Spleen (tissue), 13 donors: ENCODE results near the gene DAP3. TPM values are rescaled to one million over a fixed set of nuclear protein-coding genes. Genes with fewer than 3 reads are reported as not detected.
"Not testable (repeated sequence)": the region's sequence is repeated elsewhere in the genome, so short reads cannot be mapped to it uniquely, and the experiment has no call there.

ENCODE experiments used
- DNase-seq: peaks from one replicate; pipeline ENCODE4 v3.0.0-alpha.2; 2020
- H3K27ac ChIP-seq, 8 donors: fragments of 200-600 bp; sonication (generic) in 7 of 8; 1 replicate in 4 of 8; 2 replicates in 4 of 8; pipeline versions ENCODE4 v1.5.0 to v1.8.0; 2016 to 2021; ENCODE audit warnings: inconsistent platforms in 4 of 8, mild to moderate bottlenecking in 4 of 8, moderate library complexity in 1 of 8
- H3K27me3 ChIP-seq, 7 donors: fragments of 200-600 bp; sonication (generic) in 6 of 7; replicated peaks in 1 of 7; 1 replicate in 4 of 7; 2 replicates in 3 of 7; pipeline versions ENCODE4 v1.5.0 to v1.8.0; 2016 to 2021; ENCODE audit warnings: inconsistent platforms in 3 of 7, mild to moderate bottlenecking in 1 of 7
- H3K36me3 ChIP-seq, 6 donors: fragments of 200-600 bp; sonication (generic) in 5 of 6; 1 replicate in 4 of 6; 2 replicates in 2 of 6; pipeline versions ENCODE4 v1.5.0 to v1.8.0; 2016 to 2021; ENCODE audit warnings: inconsistent platforms in 2 of 6
- H3K4me1 ChIP-seq, 6 donors: fragments of 200-600 bp; sonication (generic) in 5 of 6; 1 replicate in 3 of 6; 2 replicates in 3 of 6; pipeline versions ENCODE4 v1.5.0 to v1.8.0; 2016 to 2021; ENCODE audit warnings: inconsistent platforms in 3 of 6
- H3K4me3 ChIP-seq, 8 donors: fragments of 200-600 bp; sonication (generic) in 7 of 8; 1 replicate in 4 of 8; 2 replicates in 4 of 8; pipeline versions ENCODE4 v1.5.0 to v1.8.0; 2016 to 2021; ENCODE audit warnings: inconsistent platforms in 4 of 8, mild to moderate bottlenecking in 4 of 8, moderate library complexity in 2 of 8
- H3K9me3 ChIP-seq, 8 donors: fragments of 200-600 bp; sonication (generic) in 7 of 8; 1 replicate in 4 of 8; 2 replicates in 4 of 8; pipeline versions ENCODE4 v1.5.0 to v1.8.0; 2016 to 2021; ENCODE audit warnings: inconsistent platforms in 4 of 8
- CTCF ChIP-seq, 11 experiments: fragments of 200-600 bp in 7 of 11; fragments of 450-650 bp in 4 of 11; sonication (generic) in 4 of 11; IDR thresholded peaks in 8 of 11; conservative IDR thresholded peaks in 3 of 11; 1 replicate in 7 of 11; 2 replicates in 4 of 11; pipeline versions ENCODE4 v1.4.0 to v1.8.0; 2016 to 2021; ENCODE audit warnings: antibody characterized with exemption in 11 of 11, inconsistent platforms in 4 of 11, mild to moderate bottlenecking in 1 of 11
- POLR2A ChIP-seq, 3 donors: fragments of 450-650 bp; IDR thresholded peaks; one replicate each; pipeline ENCODE4 v1.5.1; 2017; ENCODE audit warnings: antibody characterized with exemption in 3 of 3, mild to moderate bottlenecking in 1 of 3
- POLR2AphosphoS5 ChIP-seq, 3 donors: sonication (generic); formaldehyde crosslinking; IDR thresholded peaks; one replicate each; pipeline ENCODE4 v1.5.1; 2017; ENCODE audit warnings: antibody characterized with exemption in 3 of 3
- WGBS, 5 donors: extraction: QIAGEN DNeasy Blood & Tissue Kit in 3 of 5; methylation state at CpG; one replicate each; pipeline versions ENCODE4 v1.1.5 to v1.1.7; 2013 to 2018; 5-methylcytosine and 5-hydroxymethylcytosine counted together
- intact Hi-C: fragments of 100-400 bp; cut with DNase I; formaldehyde crosslinking; loops from one replicate; pipeline ENCODE4 v1.15.0; 2023; ENCODE audit warnings: low total_unique reads
- long read RNA-seq, 2 donors: transcript quantifications; one replicate each; lab custom pipeline, GENCODE V29; 2026
- polyA plus RNA-seq, 3 donors: library from polyadenylated mRNA; stranded (reverse); fragments of 200-250 nt; gene quantifications; one replicate each; pipeline ENCODE4 v1.2.1, GENCODE V29; 2013
- total RNA-seq, 7 donors: library from RNA; depleted of rRNA in 3 of 7; stranded (reverse); fragments of >200 nt in 3 of 7; fragmentation: NEBNext Ultra II Directional in 4 of 7; extraction: Animal tissue kit (Norgen Biotek cat#: 25700) in 4 of 7; gene quantifications; one replicate each; pipeline versions ENCODE4 v1.1.0 to v1.2.1, GENCODE V29; 2016 to 2021
- donor health status: healthy with polysubstance abuse.
- donor health status: DM: no; HTN: no; CAD: no; lungs with moderate emphysema.
- donor health status: DM: no; HTN: no; CAD: no.
- donor health status: Bipolar disorder and iron deficiency.
- donor health status: healthy.
- donor health status: DM: no; HTN: no; CAD: no.
- donor health status: DM: yes; HTN: yes; CAD: no.

The DAP3 gene
- total RNA-seq (100 to 1,000 TPM in 4 of 7 donors, 10 to 100 TPM in 3; 87.3 to 150 (median 100) TPM), polyA plus RNA-seq (100 to 1,000 TPM in 1 of 3 donors, 10 to 100 TPM in 2; 90.4 to 135 (median 98.6) TPM)
- long read RNA-seq, donor 1, transcript DAP3-216 (2 exons, 679 nt), result major isoform, 16 of 39 reads
- long read RNA-seq, donor 1, transcript DAP3-202 (13 exons, 2,089 nt), result minor isoform, 11 of 39 reads
- long read RNA-seq, donor 1, partial matches to known transcripts, result 7 of 39 reads
- long read RNA-seq, donor 1, other reads (novel, unspliced or antisense), result 0 of 39 reads
- long read RNA-seq, donor 2, transcript DAP3-216 (2 exons, 679 nt), result major isoform, 20 of 37 reads
- long read RNA-seq, donor 2, transcript DAP3-202 (13 exons, 2,089 nt), result minor isoform, 5 of 37 reads
- long read RNA-seq, donor 2, partial matches to known transcripts, result 7 of 37 reads
- long read RNA-seq, donor 2, other reads (novel, unspliced or antisense), result 0 of 37 reads

- Histone ChIP-seq H3K4me1 (peaks cover 13 to 77% (median 54%) of the 10 kb centered on the region in 6 donors), H3K36me3 (peaks cover 0 to 34% (median 9%) of the 10 kb centered on the region in 6 donors), H3K27ac (peak within 1 kb of the TSS; percentile 94 to 100 (median 98)), H3K4me3 (peak within 1 kb of the TSS; percentile 72 to 100 (median 94))
- intact Hi-C loops, H3K9me3 ChIP-seq, H3K27me3 ChIP-seq, DNase-seq: not testable (repeated sequence)
- TF ChIP-seq POLR2A (IDR thresholded peaks at IDR 0.05) (peak in 1 of 3 donors; percentile 39), POLR2AphosphoS5 (IDR thresholded peaks at IDR 0.05) (peak in 1 of 3 donors; percentile 77)
- 0 to 1% (median 0%) methylated on average over 10 to 28 of the region's 28 CpGs for WGBS, 5 donors
These were observed at the start of gene DAP3 for GRCh38 chr1:155689081-155689607. DAP3 (plus strand) TSS chr1:155689091; CDS start chr1:155709780, 20,689 bp downstream.

GRCh38 chr1:155640367-155640766, 48.5 kb upstream of the DAP3 start:
- Histone ChIP-seq H3K27ac (no peak overlapping the region), H3K4me1 (peaks cover 5 to 29% (median 18%) of the 10 kb centered on the region in 6 donors), H3K27me3 (no peaks in the 10 kb centered on the region), H3K4me3 (no peak overlapping the region), H3K9me3 (peaks cover 0 to 33% (median 22%) of the 10 kb centered on the region in 8 donors), H3K36me3 (no peaks in the 10 kb centered on the region)
- no peak for DNase-seq
- intact Hi-C loops, result no loop called here
- no peak for TF ChIP-seq CTCF (IDR thresholded peaks at IDR 0.05 in 8 of 11, conservative IDR thresholded peaks at IDR 0.05 in 3 of 11)
- no peak for TF ChIP-seq POLR2AphosphoS5 (IDR thresholded peaks at IDR 0.05)
- no peak for TF ChIP-seq POLR2A (IDR thresholded peaks at IDR 0.05)

GRCh38 chr1:155642559-155643180, 46.2 kb upstream of the DAP3 start:
- 82 to 86% (median 85%) methylated on average over 11 of the region's 11 CpGs for WGBS, 5 donors
- Histone ChIP-seq H3K4me1 (peaks cover 0 to 22% (median 5%) of the 10 kb centered on the region in 6 donors), H3K9me3 (peaks cover 0 to 33% (median 22%) of the 10 kb centered on the region in 8 donors)
- H3K27ac ChIP-seq, H3K27me3 ChIP-seq, H3K36me3 ChIP-seq, intact Hi-C loops, DNase-seq, H3K4me3 ChIP-seq: not testable (repeated sequence)

GRCh38 chr1:155643230-155643629, 45.7 kb upstream of the DAP3 start:
- intact Hi-C loops, result no loop called here

GRCh38 chr1:155645034-155645598, 43.8 kb upstream of the DAP3 start:
- Histone ChIP-seq H3K27ac (no peak overlapping the region), H3K27me3 (no peaks in the 10 kb centered on the region), H3K4me3 (no peak overlapping the region), H3K4me1 (peaks cover 0 to 37% (median 8%) of the 10 kb centered on the region in 6 donors), H3K9me3 (peaks cover 0 to 35% (median 23%) of the 10 kb centered on the region in 8 donors), H3K36me3 (no peaks in the 10 kb centered on the region)
- WGBS, 5 donors, result 73 to 86% (median 83%) methylated on average over 4 of the region's 4 CpGs
- no peak for TF ChIP-seq POLR2A (IDR thresholded peaks at IDR 0.05)
- no peak for TF ChIP-seq CTCF (IDR thresholded peaks at IDR 0.05 in 8 of 11, conservative IDR thresholded peaks at IDR 0.05 in 3 of 11)
- TF ChIP-seq POLR2AphosphoS5 (IDR thresholded peaks at IDR 0.05), result no peak
- no peak for DNase-seq
- intact Hi-C loops, result no loop called here

More at GRCh38 chr1:155643230-155643629, 45.7 kb upstream of the DAP3 start:
- Histone ChIP-seq H3K36me3 (no peaks in the 10 kb centered on the region), H3K27ac (no peak overlapping the region), H3K9me3 (peaks cover 0 to 33% (median 22%) of the 10 kb centered on the region in 8 donors), H3K27me3 (no peaks in the 10 kb centered on the region), H3K4me3 (no peak overlapping the region), H3K4me1 (peaks cover 0 to 19% (median 3%) of the 10 kb centered on the region in 6 donors)
- 85 to 92% (median 91%) methylated on average over 3 of the region's 3 CpGs for WGBS, 5 donors
- no peak for DNase-seq
- no peak for TF ChIP-seq POLR2A (IDR thresholded peaks at IDR 0.05)
